DOHH2 (cell line): ENCODE results near the gene LZTR1.

Source experiments
- H3F3A ChIP-seq: fragments of 200-600 bp; sonication (generic), shearing (Covaris generic); 2 replicates; pipeline ENCODE4 v1.6.0; 2016; ENCODE audit warnings: antibody characterized with exemption, mild to moderate bottlenecking; ENCODE audit not compliant: control insufficient read depth, insufficient read depth
- H3K27ac ChIP-seq: fragments of 200-600 bp; sonication (generic); 2 replicates; pipeline ENCODE4 v1.5.1; 2014; ENCODE audit warnings: low read depth, mild to moderate bottlenecking, low read length, moderate library complexity
- H3K27me3 ChIP-seq: fragments of 200-600 bp; sonication (generic); 2 replicates; pipeline ENCODE4 v1.6.1; 2014; ENCODE audit warnings: mild to moderate bottlenecking, low read length, mixed read lengths; ENCODE audit not compliant: control insufficient read depth
- H3K36me3 ChIP-seq: fragments of 200-600 bp; sonication (generic); 2 replicates; pipeline ENCODE4 v1.6.1; 2014; ENCODE audit warnings: mild to moderate bottlenecking, low read length, moderate library complexity, mixed read lengths; ENCODE audit not compliant: control insufficient read depth
- H3K4me1 ChIP-seq: fragments of 200-600 bp; sonication (generic); 2 replicates; pipeline ENCODE4 v1.6.1; 2014; ENCODE audit warnings: mild to moderate bottlenecking, low read length, mixed read lengths; ENCODE audit not compliant: control insufficient read depth
- H3K4me2 ChIP-seq: fragments of 200-600 bp; sonication (generic); 2 replicates; pipeline ENCODE4 v1.6.0; 2014; ENCODE audit warnings: mild to moderate bottlenecking, low read length, moderate library complexity
- H3K4me3 ChIP-seq: fragments of 200-600 bp; sonication (generic); 2 replicates; pipeline ENCODE4 v1.5.1; 2014; ENCODE audit warnings: mild to moderate bottlenecking, low read length, mixed read lengths
- H3K79me2 ChIP-seq: fragments of 200-600 bp; sonication (generic); 2 replicates; pipeline ENCODE4 v1.6.1; 2014; ENCODE audit warnings: mild to moderate bottlenecking, low read length, mixed read lengths; ENCODE audit not compliant: control insufficient read depth
- H3K9me2 ChIP-seq: fragments of 200-600 bp; sonication (generic); replicated peaks from 2 replicates; pipeline ENCODE4 v1.6.1; 2014; ENCODE audit warnings: mild to moderate bottlenecking, low read length, mixed read lengths; ENCODE audit not compliant: control insufficient read depth
- H3K9me3 ChIP-seq: fragments of 200-600 bp; sonication (generic); 2 replicates; pipeline ENCODE4 v1.6.1; 2014; ENCODE audit warnings: antibody characterized with exemption, low read length, mixed read lengths; ENCODE audit not compliant: control insufficient read depth, insufficient read depth
- H4K20me1 ChIP-seq: fragments of 200-600 bp; sonication (generic); 2 replicates; pipeline ENCODE4 v1.6.0; 2014; ENCODE audit warnings: low read depth, mild to moderate bottlenecking, antibody characterized with exemption, low read length, moderate library complexity; ENCODE audit not compliant: control insufficient read depth, insufficient read depth
- CTCF ChIP-seq: fragments of 200-600 bp; sonication (generic); IDR thresholded peaks from one replicate; pipeline ENCODE4 v1.5.1; 2014; ENCODE audit warnings: antibody characterized with exemption, mild to moderate bottlenecking, low read depth, low read length; ENCODE audit not compliant: poor library complexity, severe bottlenecking
- EZH2phosphoT487 ChIP-seq: fragments of 200-600 bp; sonication (generic); IDR thresholded peaks from 2 replicates; pipeline ENCODE4 v1.6.1; 2017; ENCODE audit warnings: borderline replicate concordance, mild to moderate bottlenecking, antibody characterized with exemption, low read length, moderate library complexity, mixed read lengths

LZTR1 gene

GRCh38 chr22:20979243-20979809, 2.8 kb upstream of the LZTR1 start:
- Histone ChIP-seq H4K20me1 (no peaks in the 10 kb centered on the region), H3K4me1 (peaks cover 20% of the 10 kb centered on the region), H3K4me2 (no peak overlapping the region), H3K4me3 (no peak overlapping the region), H3K79me2 (peaks cover 27% of the 10 kb centered on the region), H3K27me3 (no peaks in the 10 kb centered on the region), H3K9me3 (peaks cover 11% of the 10 kb centered on the region; the same call in 1 of the 2 replicates), H3F3A (no peaks in the 10 kb centered on the region), H3K9me2 (no peaks in the 10 kb centered on the region), H3K27ac (no peak overlapping the region), H3K36me3 (peaks cover 13% of the 10 kb centered on the region)
- no peak for TF ChIP-seq EZH2phosphoT487
- no peak for TF ChIP-seq CTCF

GRCh38 chr22:20979940-20980453, 2.1 kb upstream of the LZTR1 start:
- Histone ChIP-seq H3K9me2 (no peaks in the 10 kb centered on the region), H3K4me1 (peaks cover 20% of the 10 kb centered on the region), H3K79me2 (peaks cover 29% of the 10 kb centered on the region), H3F3A (no peaks in the 10 kb centered on the region), H3K4me2 (no peak overlapping the region), H3K27me3 (no peaks in the 10 kb centered on the region), H3K9me3 (peaks cover 11% of the 10 kb centered on the region; the same call in 1 of the 2 replicates), H3K4me3 (no peak overlapping the region), H3K27ac (no peak overlapping the region), H4K20me1 (no peaks in the 10 kb centered on the region), H3K36me3 (peaks cover 17% of the 10 kb centered on the region)
- no peak for TF ChIP-seq CTCF
- TF ChIP-seq EZH2phosphoT487: no peak

GRCh38 chr22:20980523-20980922, 1.6 kb upstream of the LZTR1 start:
- H3K4me3 ChIP-seq: no peak overlapping the region

More at GRCh38 chr22:20980523-20980922, 1.6 kb upstream of the LZTR1 start:
- H3K4me2 ChIP-seq: peak overlapping the region; percentile 92; the same call in 1 of the 2 replicates
- peaks cover 19% of the 10 kb centered on the region for H3K36me3 ChIP-seq
- H3K27me3 ChIP-seq: no peaks in the 10 kb centered on the region
- TF ChIP-seq EZH2phosphoT487 (no peak), CTCF (no peak)
- no peaks in the 10 kb centered on the region for H3K9me2 ChIP-seq
- no peaks in the 10 kb centered on the region for H3F3A ChIP-seq
- H3K9me3 ChIP-seq: peaks cover 11% of the 10 kb centered on the region; the same call in 1 of the 2 replicates
- no peak overlapping the region for H3K27ac ChIP-seq
- H3K79me2 ChIP-seq: peaks cover 29% of the 10 kb centered on the region
- peaks cover 20% of the 10 kb centered on the region for H3K4me1 ChIP-seq
- H4K20me1 ChIP-seq: no peaks in the 10 kb centered on the region
